Astrocyte of the cerebellum (primary cell): ENCODE data around the gene C2orf78.
"Not testable (repeated sequence)": the region's sequence is repeated elsewhere in the genome, so short reads cannot be mapped to it uniquely, and the experiment has no call there.

ENCODE experiments used
- DNase-seq: peaks from one replicate; pipeline ENCODE4 v3.0.0-alpha.2; 2011; ENCODE audit warnings: low read depth
- H3K4me3 ChIP-seq: 2 replicates; pipeline ENCODE4 v1.5.1; 2011; ENCODE audit warnings: mild to moderate bottlenecking, low read depth, low read length, moderate library complexity
- CTCF ChIP-seq: IDR thresholded peaks from 2 replicates; pipeline ENCODE4 v1.5.1; 2012; ENCODE audit warnings: low read length, low read depth, moderate library complexity, mild to moderate bottlenecking; ENCODE audit errors: missing control alignments
- in situ Hi-C: cut with HindIII; loops from 2 replicates; pipeline ENCODE4 v1.10.0; 2017; ENCODE audit warnings: low sequenced_read_pairs

C2orf78 gene

GRCh38 chr2:73746015-73746876, 37.7 kb upstream of the C2orf78 start:
- no peak for TF ChIP-seq CTCF
- no peak overlapping the region for H3K4me3 ChIP-seq
- in situ Hi-C loops = no loop called here
- DNase-seq = no peak

- in situ Hi-C loops = no loop called here
- no peak for DNase-seq
- H3K4me3 ChIP-seq = no peak overlapping the region
- no peak for TF ChIP-seq CTCF
Measured at GRCh38 chr2:73746877-73747208, 37.1 kb upstream of the C2orf78 start.

- TF ChIP-seq CTCF = no peak
- in situ Hi-C loops = no loop called here
- no peak overlapping the region for H3K4me3 ChIP-seq
- DNase-seq = no peak
Measured at GRCh38 chr2:73749314-73749713, 34.7 kb upstream of the C2orf78 start.

- in situ Hi-C loops, H3K4me3 ChIP-seq, DNase-seq: not testable (repeated sequence)
Measured at GRCh38 chr2:73754332-73754731, 29.7 kb upstream of the C2orf78 start.

GRCh38 chr2:73759285-73759764, 24.7 kb upstream of the C2orf78 start:
- no peak overlapping the region for H3K4me3 ChIP-seq
- in situ Hi-C loops = no loop called here
- no peak for TF ChIP-seq CTCF
- DNase-seq = peak; percentile 24

- no peak for TF ChIP-seq CTCF
- no peak overlapping the region for H3K4me3 ChIP-seq
- in situ Hi-C loops = no loop called here
- no peak for DNase-seq
Measured at GRCh38 chr2:73759904-73760303, 24.1 kb upstream of the C2orf78 start.

- no peak overlapping the region for H3K4me3 ChIP-seq
- in situ Hi-C loops = no loop called here
- TF ChIP-seq CTCF = no peak
- DNase-seq = no peak
Measured at GRCh38 chr2:73762571-73762970, 21.4 kb upstream of the C2orf78 start.
